ENCODE results near the gene AUTS2.

GRCh38 chr7:69928621-69929020 is 330.3 kb downstream of the AUTS2 start:
- TF ChIP-seq RFX5 (IDR thresholded peaks at IDR 0.05; ENCODE audit: borderline replicate concordance, low read depth, low read length) (no peak), YY1 (IDR thresholded peaks at IDR 0.05; ENCODE audit: low read depth, low read length) (no peak), SIN3A (conservative IDR thresholded peaks at IDR 0.05 in 1 of 2, IDR thresholded peaks at IDR 0.05 in 1 of 2; ENCODE audit: low read depth in 1 of 2, low read length in 2 of 2) (no peak), EP300 (IDR thresholded peaks at IDR 0.05; ENCODE audit: borderline replicate concordance in 1 of 2, low read depth in 2 of 2, low read length in 2 of 2) (no peak), CTCF (IDR thresholded peaks at IDR 0.05; ENCODE audit: control extremely low read depth in 1 of 3, insufficient read depth in 1 of 3, low read depth in 1 of 3, low read length in 3 of 3) (no peak), USF2 (IDR thresholded peaks at IDR 0.05; ENCODE audit: low read length) (no peak), ZNF274 (IDR thresholded peaks at IDR 0.05; ENCODE audit: borderline replicate concordance, extremely low read depth, low read length) (no peak), POLR2A (IDR thresholded peaks at IDR 0.05; ENCODE audit: control extremely low read depth in 1 of 2, low read depth in 2 of 2, low read length in 2 of 2) (no peak), EZH2 (IDR thresholded peaks at IDR 0.05; ENCODE audit: low read depth, low read length, severe bottlenecking) (no peak), TAF1 (IDR thresholded peaks at IDR 0.05; ENCODE audit: low read depth, low read length) (no peak), MAX (IDR thresholded peaks at IDR 0.05) (no peak)
